ENCODE measurements around the gene GSG1L. TPM values are rescaled to one million over a fixed set of nuclear protein-coding genes. Genes with fewer than 3 reads are reported as not detected.
"Not testable (repeated sequence)": the region's sequence is repeated elsewhere in the genome, so short reads cannot be mapped to it uniquely, and the experiment has no call there.

Gene GSG1L
- total RNA-seq, 2 experiments from 2014 or later, result not detected

DNA sequence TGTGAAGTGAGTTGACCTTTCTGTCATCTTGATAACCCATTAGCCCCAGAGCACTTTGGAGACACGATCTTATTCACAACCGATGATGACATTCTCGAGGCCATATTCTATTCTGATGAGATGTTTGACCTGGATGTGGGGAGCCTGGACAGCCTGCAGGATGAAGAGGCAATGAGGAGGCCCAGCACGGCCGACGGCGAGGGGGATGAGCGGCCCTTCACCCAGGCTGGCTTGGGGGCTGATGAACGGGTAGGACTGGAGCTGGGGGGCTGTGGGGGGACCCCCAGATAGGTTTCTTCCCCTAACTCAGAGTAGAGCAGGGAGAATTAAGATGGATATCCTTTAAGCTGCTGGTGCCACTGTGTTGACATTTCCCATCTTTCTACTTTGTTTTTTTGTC lies 311.8 kb downstream of the GSG1L start:
- DNase-seq, result no peak
- no peaks in the 10 kb centered on the region for H3K9me3 Mint-ChIP-seq
- no peaks in the 10 kb centered on the region for H3K36me3 Mint-ChIP-seq (ENCODE audit: low read depth)
- no peak overlapping the region for H3K4me3 Mint-ChIP-seq
- H3K27me3 Mint-ChIP-seq, result no peaks in the 10 kb centered on the region
- CTCF ChIA-PET, result no interaction called here
- POLR2A ChIA-PET, result no interaction called here
- H3K27ac Mint-ChIP-seq, result no peak overlapping the region
- peaks cover 4% of the 10 kb centered on the region for H3K4me1 Mint-ChIP-seq

DNA sequence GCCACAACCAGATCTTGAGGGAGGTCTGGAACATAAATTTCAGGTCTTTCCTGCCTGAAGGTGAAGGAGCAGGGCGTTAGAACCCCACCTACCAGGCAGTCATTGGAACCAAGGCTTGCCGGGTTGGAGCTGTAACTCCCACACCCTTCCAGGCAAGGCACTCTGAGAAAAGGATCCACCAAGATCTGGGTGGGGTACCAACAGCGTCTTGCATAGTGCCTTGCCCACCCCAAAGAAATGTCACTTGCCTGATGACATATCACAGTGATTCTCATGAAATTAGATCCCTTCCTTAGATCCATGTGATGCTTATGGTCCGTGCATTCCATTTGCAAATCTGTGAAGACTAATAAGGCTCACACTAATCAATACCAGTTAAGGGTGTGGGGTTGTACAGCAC lies 312.3 kb downstream of the GSG1L start:
- peaks cover 4% of the 10 kb centered on the region for H3K4me1 Mint-ChIP-seq
- H3K27ac Mint-ChIP-seq, result no peak overlapping the region
- H3K4me3 Mint-ChIP-seq, result no peak overlapping the region
- H3K27me3 Mint-ChIP-seq, result no peaks in the 10 kb centered on the region
- H3K36me3 Mint-ChIP-seq (ENCODE audit: low read depth), result no peaks in the 10 kb centered on the region
- POLR2A ChIA-PET, result no interaction called here
- no peak for DNase-seq
- H3K9me3 Mint-ChIP-seq, result no peaks in the 10 kb centered on the region
- CTCF ChIA-PET, result no interaction called here

DNA sequence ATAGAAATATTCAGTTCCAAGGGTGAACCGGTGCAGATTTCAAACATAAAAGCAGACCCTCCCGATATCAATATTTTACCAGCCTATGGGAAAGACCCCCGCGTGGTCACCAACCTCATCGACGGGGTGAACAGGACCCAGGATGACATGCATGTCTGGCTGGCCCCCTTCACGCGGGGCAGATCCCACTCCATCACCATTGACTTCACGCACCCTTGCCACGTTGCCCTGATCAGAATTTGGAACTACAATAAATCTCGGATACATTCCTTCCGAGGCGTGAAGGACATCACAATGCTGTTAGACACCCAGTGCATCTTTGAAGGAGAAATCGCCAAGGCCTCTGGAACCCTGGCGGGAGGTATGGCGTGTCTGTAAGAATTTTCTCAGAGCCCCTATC lies 313.6 kb downstream of the GSG1L start:
- Mint-ChIP-seq H3K4me1 (peaks cover 4% of the 10 kb centered on the region), H3K9me3 (no peaks in the 10 kb centered on the region), H3K27ac (no peak overlapping the region), H3K27me3 (no peaks in the 10 kb centered on the region), H3K36me3 (ENCODE audit: low read depth) (no peaks in the 10 kb centered on the region), H3K4me3 (no peak overlapping the region)
- ChIA-PET POLR2A (no interaction called here), CTCF (interaction anchor here (0.6 kb wide), 1 partner anchor 19 kb away, joined by 3 read pairs; no protein-coding TSS in a partner anchor)
- no peak for DNase-seq

DNA sequence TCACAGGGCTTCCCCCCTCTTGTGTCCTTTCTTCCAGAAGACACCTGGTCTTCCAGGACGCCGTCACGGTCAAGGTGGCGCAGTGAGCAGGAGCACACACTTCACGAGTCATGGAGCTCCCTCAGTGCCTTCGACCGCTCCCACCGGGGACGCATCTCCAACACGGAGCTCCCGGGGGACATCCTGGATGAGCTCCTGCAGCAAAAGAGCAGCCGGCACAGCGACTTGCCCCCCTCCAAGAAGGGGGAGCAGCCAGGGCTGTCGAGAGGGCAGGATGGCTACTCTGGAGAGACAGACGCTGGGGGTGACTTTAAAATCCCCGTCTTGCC lies 314.0 kb downstream of the GSG1L start:
- CTCF ChIA-PET, result no interaction called here
- Mint-ChIP-seq H3K27ac (no peak overlapping the region), H3K36me3 (ENCODE audit: low read depth) (no peaks in the 10 kb centered on the region), H3K4me3 (no peak overlapping the region), H3K4me1 (peaks cover 4% of the 10 kb centered on the region), H3K9me3 (no peaks in the 10 kb centered on the region), H3K27me3 (no peaks in the 10 kb centered on the region)
- POLR2A ChIA-PET, result no interaction called here
- no peak for DNase-seq

DNA sequence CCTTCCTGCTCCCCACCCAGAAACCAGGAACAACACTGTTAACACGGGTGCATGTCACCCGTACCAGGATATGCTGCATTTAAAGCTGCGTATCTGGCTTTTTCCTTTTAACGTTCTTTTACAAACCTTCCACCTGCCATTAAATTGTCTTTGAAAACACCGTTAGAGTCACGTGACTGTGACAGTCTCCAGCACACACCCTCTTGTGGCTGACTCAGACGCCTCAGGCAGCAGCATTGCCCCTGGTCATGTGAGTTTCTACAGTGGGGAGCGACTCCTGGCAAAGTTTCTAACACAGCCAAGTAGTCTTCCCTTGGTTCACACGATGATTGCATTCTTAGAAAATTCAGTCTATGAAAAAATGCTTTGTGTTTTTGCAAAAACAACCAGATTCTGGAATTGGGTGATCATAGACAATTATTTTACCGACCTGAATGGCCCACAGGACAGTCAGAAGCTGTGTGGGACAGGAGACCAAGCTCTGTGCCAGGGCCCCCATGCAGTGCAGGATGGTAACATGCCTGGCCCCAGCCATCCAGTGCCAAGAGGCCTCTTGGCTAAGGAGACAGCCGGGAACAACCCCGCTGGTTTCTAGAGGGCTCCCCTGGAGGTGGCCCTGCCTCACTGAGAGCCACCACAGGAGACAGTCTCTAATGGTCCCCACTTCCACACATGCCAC lies 314.5 kb downstream of the GSG1L start:
- Mint-ChIP-seq H3K36me3 (ENCODE audit: low read depth) (no peaks in the 10 kb centered on the region), H3K4me1 (peaks cover 4% of the 10 kb centered on the region), H3K9me3 (no peaks in the 10 kb centered on the region), H3K27me3 (no peaks in the 10 kb centered on the region), H3K27ac (no peak overlapping the region), H3K4me3 (no peak overlapping the region)
- POLR2A ChIA-PET, result interaction anchor here (0.5 kb wide), 1 partner anchor 283 kb away, joined by 3 read pairs; no protein-coding TSS in a partner anchor
- CTCF ChIA-PET, result no interaction called here
- peak; percentile 57 for DNase-seq

DNA sequence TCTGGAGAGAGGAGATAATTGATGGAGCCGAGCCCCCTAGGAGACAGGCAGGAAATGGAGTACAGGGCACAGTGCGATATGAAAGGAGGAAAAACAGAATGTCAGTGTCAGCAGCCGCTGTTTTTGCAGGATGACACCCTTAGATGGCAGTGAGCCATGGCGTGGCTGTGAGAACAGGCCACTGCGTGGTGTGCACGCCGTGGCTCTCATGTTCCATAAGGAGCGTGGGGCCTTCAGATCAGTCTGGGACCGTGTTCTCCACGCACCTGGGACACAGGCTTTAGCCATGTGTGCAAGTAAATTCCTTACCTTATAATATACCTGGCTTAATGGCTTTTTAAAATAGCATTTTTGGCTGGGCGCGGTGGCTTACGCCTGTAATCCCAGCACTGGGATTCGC lies 315.6 kb downstream of the GSG1L start:
- ChIA-PET CTCF (no interaction called here), POLR2A (no interaction called here)
- no peaks in the 10 kb centered on the region for H3K9me3 Mint-ChIP-seq

DNA sequence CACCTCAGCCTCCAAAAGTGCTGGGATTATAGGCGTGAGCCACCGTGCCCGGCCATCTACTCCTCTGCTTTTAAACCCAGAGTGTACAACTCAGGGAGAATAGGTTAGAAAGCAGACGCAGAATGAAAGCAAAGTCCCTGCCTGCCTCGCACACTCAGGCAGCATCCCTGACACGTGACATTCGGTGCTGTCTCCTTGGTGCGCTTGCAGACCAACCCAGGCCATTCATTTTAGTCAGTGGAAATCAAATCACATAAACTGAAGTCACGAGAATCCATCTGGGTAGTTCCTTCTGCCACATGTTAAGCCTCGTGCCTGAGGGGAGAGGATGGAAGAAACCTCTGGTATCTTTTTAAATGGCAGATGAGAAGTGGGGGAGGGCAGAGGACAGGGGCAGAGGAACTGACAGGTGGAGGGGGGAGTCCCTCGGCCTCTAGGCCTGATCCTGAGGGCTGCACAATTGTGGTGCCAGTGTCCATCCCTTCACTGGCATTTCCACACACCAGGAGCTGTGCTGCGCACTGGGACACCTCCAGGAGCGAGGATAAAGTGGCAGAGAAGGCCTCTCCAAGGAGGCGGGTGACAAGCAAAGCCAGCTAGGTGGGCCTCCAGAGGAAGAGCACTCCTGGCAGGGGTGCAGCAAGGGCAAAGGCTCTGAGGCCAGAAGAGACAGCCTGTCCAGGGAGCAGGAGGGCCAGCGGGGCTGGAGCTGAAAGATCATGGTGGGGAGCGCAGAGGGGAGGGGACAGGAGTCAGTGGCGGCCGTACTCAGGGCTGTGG lies 317.2 kb downstream of the GSG1L start:
- CTCF ChIA-PET, result no interaction called here
- Mint-ChIP-seq H3K4me3 (no peak overlapping the region), H3K4me1 (peaks cover 4% of the 10 kb centered on the region), H3K9me3 (no peaks in the 10 kb centered on the region), H3K36me3 (ENCODE audit: low read depth) (no peaks in the 10 kb centered on the region), H3K27ac (no peak overlapping the region), H3K27me3 (no peaks in the 10 kb centered on the region)
- no peak for DNase-seq
- POLR2A ChIA-PET, result no interaction called here

More for the DNA sequence above, 315.6 kb downstream of the GSG1L start:
- Mint-ChIP-seq H3K4me3 (no peak overlapping the region), H3K27me3 (no peaks in the 10 kb centered on the region), H3K27ac (no peak overlapping the region), H3K36me3 (ENCODE audit: low read depth) (no peaks in the 10 kb centered on the region), H3K4me1 (peaks cover 4% of the 10 kb centered on the region)
- DNase-seq, result no peak

DNA sequence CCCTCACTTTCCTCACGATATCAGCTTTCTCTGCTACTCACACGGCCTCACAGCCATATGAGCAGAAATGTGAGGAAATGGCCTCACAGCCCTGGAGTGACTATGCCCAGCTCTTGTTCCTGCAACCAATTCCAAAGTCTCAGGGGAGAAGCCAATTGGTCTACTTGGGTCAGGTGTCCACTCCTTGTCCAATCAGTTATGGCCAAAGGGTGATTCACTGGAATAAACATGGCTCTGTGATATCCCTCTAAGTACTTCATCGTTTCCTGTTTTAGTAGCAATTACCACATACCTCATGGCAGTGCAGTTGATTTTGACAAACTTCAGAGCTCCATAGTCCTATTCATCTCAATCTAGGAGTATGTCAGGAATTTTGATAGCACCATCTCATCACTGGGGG lies 318.2 kb downstream of the GSG1L start:
- Mint-ChIP-seq H3K27me3 (no peaks in the 10 kb centered on the region), H3K27ac (no peak overlapping the region), H3K9me3 (no peaks in the 10 kb centered on the region), H3K4me3 (no peak overlapping the region), H3K36me3 (ENCODE audit: low read depth) (no peaks in the 10 kb centered on the region), H3K4me1 (peaks cover 4% of the 10 kb centered on the region)
- ChIA-PET CTCF (no interaction called here), POLR2A (no interaction called here)
- no peak for DNase-seq

DNA sequence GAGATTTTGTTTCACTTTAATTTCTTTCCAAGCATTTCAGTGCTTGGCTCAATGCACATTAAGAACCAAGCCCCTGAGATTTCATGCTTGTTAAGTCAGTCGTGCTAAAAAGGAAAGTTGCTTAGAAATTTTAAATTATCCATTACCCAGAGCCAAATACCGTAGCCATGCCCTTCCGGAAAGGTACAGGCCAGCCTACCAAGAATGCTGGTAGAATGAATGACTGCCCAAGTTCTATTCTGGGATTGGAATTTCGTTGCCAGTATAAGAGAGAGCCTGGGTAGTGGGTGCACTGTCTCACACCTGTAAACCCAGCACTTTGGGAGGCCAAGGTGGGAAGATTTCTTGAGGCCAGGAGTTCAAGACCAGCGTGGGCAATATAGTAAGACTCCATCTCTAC lies 319.6 kb downstream of the GSG1L start:
- POLR2A ChIA-PET, result no interaction called here
- Mint-ChIP-seq H3K36me3 (ENCODE audit: low read depth) (no peaks in the 10 kb centered on the region), H3K27me3 (no peaks in the 10 kb centered on the region), H3K4me1 (peaks cover 3% of the 10 kb centered on the region), H3K27ac (no peak overlapping the region), H3K9me3 (no peaks in the 10 kb centered on the region), H3K4me3 (no peak overlapping the region)
- CTCF ChIA-PET, result no interaction called here
- DNase-seq, result no peak

DNA sequence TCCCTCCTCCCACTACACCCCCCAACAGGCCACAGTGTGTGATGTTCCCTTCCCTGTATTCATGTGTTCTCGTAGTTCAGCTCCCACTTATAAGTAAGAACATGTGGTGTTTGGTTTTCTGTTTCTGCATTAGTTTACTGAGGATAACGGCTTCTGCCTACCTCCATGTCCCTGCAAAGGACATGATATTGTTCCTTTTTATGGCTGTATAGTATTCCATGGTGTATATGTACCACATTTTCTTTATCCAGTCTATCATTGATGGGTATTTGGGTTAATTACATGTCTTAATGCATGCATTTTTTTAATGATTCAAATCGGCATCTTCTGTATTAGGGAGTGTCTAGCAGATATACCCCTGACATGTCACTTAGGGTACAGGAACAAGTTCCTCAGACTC lies 320.5 kb downstream of the GSG1L start:
- H3K36me3 Mint-ChIP-seq (ENCODE audit: low read depth); CTCF ChIA-PET; H3K4me3 Mint-ChIP-seq; H3K27ac Mint-ChIP-seq; H3K4me1 Mint-ChIP-seq; POLR2A ChIA-PET; H3K27me3 Mint-ChIP-seq; H3K9me3 Mint-ChIP-seq; DNase-seq: not testable (repeated sequence)

DNA sequence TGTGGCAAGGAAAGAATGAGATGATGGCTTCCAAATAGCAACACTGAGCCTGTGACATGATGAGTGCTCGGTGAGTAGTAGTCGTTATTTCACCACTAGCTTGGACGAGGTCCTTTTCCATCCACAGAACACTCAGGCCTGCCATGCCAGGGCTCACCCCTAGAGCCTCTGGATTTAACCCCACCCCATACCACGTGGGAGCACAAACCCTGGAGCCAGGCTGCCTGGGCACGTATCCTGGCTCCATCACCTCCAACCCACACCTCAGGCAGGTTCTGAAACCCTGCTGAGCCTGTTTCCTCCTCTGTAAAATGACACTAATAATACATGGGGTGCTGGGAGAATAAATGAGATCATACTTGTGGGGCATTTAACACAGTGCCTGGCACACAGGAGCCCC lies 321.2 kb downstream of the GSG1L start:
- ChIA-PET CTCF (no interaction called here), POLR2A (no interaction called here)
- no peaks in the 10 kb centered on the region for H3K9me3 Mint-ChIP-seq
- H3K27me3 Mint-ChIP-seq, result no peaks in the 10 kb centered on the region
- no peaks in the 10 kb centered on the region for H3K4me1 Mint-ChIP-seq
- H3K36me3 Mint-ChIP-seq (ENCODE audit: low read depth), result no peaks in the 10 kb centered on the region
- H3K27ac Mint-ChIP-seq, result no peak overlapping the region
- H3K4me3 Mint-ChIP-seq, result no peak overlapping the region
- no peak for DNase-seq

DNA sequence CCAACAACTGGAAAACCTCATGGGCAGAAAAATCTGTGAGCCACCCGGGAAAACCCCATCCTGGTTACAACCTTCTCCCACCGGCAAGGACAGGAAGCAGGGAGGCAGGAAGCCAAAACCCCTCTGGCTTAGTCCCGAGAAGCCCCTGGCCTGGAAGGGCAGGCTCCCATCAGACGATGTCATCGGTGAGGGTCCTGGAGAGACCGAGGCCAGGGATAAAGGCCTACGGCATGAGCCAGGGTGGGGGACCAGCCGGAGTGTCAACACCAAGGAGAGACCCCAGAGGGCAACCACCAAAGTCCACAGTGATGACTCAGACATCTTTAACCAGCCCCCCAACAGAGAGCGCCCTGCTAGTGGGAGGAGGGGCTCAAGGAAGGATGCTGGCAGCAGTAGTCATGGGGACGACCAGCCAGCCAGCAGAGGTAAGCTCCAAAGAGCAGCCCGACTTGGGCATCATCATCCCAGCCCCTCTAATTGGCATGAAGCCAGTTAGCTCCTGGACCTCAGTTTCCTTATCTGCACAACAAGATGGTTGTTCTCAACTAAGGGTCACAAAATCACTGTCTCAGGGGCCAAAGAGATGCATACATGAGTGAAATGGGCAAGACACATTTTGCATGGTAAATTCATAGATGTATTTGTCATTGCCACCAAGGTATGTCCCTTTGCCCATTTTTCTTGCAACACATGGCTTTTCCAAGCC lies 322.9 kb downstream of the GSG1L start:
- Mint-ChIP-seq H3K4me1 (no peaks in the 10 kb centered on the region), H3K27ac (no peak overlapping the region), H3K27me3 (no peaks in the 10 kb centered on the region), H3K9me3 (no peaks in the 10 kb centered on the region), H3K36me3 (ENCODE audit: low read depth) (no peaks in the 10 kb centered on the region), H3K4me3 (no peak overlapping the region)
- ChIA-PET POLR2A (no interaction called here), CTCF (no interaction called here)
- DNase-seq, result no peak

DNA sequence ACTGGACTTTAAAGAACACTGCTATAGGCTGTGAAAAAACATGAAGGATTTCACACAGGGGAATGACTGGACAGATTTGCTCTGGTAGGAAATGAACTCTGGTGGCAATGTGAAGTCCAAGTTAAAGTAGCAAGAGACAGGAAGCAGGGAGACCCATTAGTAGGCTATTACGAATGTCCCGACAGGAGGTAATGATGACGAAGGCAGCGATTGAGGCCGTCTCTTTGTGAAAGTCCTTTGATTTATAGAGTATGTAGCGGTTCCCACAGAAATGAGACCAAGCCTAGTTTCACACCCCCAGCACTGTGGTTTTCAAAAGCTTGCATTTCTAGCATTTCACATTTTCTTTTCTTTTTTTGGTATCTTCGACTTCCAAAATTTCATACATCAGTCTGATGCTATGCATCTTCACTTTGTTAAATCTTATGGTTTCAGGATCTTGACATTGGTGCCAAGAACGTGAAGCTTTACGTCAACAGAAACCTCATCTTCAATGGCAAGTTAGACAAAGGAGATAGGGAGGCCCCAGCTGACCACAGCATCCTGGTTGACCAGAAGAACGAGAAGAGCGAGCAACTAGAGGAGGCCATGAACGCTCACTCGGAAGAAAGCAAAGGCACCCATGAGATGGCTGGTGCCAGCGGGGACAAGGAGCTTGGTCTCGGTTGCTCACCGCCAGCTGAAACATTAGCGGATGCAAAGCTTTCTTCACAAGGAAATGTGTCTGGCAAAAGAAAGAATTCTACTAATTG lies 323.7 kb downstream of the GSG1L start:
- POLR2A ChIA-PET, result no interaction called here
- H3K4me3 Mint-ChIP-seq, result no peak overlapping the region
- no peaks in the 10 kb centered on the region for H3K36me3 Mint-ChIP-seq (ENCODE audit: low read depth)
- no peaks in the 10 kb centered on the region for H3K9me3 Mint-ChIP-seq
- H3K27ac Mint-ChIP-seq, result no peak overlapping the region
- no peak for DNase-seq
- no peaks in the 10 kb centered on the region for H3K4me1 Mint-ChIP-seq
- CTCF ChIA-PET, result no interaction called here
- no peaks in the 10 kb centered on the region for H3K27me3 Mint-ChIP-seq

Measured in activated CD4-positive, alpha-beta T cell treated with anti-CD3 and anti-CD28 coated beads, Interleukin-2, amount 10 ng/mL, durations not matched to agents 7 days and 5 days (primary cell).